Measurements from ENCODE around the gene ESPL1.

GRCh38 chr12:53277981-53278380 lies 9.9 kb downstream of the ESPL1 start:
- TF ChIP-seq CTCF (conservative IDR thresholded peaks at IDR 0.05; ENCODE audit: low read length) (no peak), EZH2phosphoT487 (IDR thresholded peaks at IDR 0.05; ENCODE audit: borderline replicate concordance, low read depth, low read length) (no peak)

All from OCI-LY7 (cell line).